ENCODE results near the gene ZFP36.
"Not testable (repeated sequence)": the region's sequence is repeated elsewhere in the genome, so short reads cannot be mapped to it uniquely, and the experiment has no call there.

ZFP36 gene, protein sequence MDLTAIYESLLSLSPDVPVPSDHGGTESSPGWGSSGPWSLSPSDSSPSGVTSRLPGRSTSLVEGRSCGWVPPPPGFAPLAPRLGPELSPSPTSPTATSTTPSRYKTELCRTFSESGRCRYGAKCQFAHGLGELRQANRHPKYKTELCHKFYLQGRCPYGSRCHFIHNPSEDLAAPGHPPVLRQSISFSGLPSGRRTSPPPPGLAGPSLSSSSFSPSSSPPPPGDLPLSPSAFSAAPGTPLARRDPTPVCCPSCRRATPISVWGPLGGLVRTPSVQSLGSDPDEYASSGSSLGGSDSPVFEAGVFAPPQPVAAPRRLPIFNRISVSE

DNA sequence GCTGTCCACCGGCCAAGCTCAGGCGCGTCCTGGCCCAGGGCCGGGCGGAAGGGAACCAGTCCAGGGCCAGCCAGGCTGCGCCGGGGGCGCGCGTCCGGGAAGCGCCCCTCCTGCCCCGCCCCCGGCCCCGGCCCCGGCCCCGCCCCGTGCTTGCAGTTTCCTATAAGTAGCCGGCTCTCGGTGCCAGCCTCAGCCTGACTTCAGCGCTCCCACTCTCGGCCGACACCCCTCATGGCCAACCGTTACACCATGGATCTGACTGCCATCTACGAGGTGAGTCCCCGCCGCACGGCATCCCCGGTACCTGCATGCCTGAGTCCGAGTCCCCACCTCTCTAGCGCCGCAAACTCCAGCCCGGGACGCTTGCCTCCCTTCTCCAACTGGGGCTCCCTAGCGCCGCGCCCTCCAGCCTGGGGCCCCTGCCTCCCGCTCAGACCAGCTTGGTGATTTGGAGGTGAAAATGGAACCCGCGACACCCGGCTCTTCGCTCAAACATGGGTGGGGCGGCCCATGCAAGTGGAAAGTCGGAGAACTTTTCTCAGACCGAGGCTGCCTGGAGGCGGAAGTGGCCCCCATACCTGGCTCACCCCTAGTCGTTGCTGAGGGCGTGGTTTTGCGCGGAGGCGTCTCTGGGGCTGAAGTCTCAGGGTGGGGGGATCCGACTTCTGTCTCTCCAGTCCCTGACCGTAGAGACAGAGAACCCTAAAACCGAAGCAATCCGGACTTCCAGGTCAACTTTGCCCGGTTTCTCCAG, at the start of gene ZFP36:
Gene ZFP36 (plus strand): TSS at position 192 of the 754 bp plus-strand sequence. CDS start 58 bp downstream, at position 250.
- peak; percentile 93 for DNase-seq (ENCODE audit: low spot score)

DNA sequence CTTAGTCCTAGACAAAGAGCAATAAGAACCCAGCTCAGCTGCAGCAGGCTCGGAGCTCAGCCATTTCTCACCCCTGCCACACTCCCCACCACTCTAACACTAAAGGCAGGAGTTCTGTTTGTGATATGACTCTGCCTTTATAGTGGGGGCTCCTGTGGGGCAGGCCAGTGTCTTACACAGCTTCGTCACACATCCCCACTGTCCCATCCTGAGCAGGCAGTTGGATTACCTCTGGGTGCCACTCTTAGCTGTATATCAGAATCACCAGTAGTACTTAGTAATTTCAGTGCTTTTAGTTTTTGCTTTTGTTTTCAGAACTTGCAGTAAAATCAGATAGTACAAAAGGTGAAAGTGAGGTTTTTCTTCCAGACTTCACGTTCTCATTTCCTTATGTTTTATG, 47.6 kb upstream of the ZFP36 start:
- DNase-seq (ENCODE audit: low spot score): no peak

DNA sequence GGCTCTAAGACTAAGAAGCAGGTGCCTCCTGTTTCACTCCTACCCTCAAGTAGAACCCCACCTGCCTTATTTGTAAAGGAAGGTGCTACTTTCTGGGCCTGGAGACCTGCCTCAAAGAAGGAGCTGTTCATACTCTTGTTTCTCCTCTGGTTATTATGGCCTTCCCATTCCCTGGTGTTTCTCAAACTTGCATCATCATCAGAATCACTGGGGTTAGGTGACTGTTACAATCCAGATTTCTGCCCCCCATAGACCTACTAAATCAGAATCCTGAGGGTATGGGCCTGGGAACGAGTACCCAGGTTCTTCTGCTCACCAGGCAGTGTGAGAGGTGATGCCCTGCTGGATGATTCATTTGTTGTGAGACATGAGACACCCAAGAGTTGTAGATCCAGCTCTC, 46.0 kb upstream of the ZFP36 start:
- no peak for DNase-seq (ENCODE audit: low spot score)

GRCh38 chr19:39362682-39363657, 43.7 kb upstream of the ZFP36 start:
- DNase-seq (ENCODE audit: low spot score): no peak

DNA sequence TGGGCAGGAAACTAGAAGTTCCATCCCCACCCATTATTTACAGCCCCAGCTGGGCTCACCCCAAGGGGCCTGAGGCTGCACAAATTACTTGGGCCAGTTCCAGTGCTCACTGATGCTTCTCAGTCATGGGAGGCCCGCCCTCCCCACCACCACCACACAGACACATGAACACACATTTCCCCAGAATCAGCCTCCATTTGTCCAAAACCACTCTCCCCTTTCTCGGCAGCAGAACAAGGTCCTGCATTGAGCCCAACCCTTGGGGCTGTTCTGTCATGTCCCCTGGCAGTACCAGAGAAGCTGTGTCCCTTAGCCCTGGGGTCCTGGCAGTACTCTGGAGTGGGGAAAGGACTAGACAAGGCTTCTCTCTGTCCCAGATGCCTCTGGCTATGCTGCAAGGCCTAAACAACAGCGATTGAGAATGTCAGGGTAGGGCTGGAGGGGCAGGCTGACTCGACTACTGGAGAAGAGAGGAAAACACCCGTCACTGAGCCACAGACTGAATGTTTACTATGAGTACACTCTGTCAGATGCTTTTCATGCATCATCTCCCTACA, 42.7 kb upstream of the ZFP36 start:
- DNase-seq (ENCODE audit: low spot score): no peak

GRCh38 chr19:39365531-39365930, 41.1 kb upstream of the ZFP36 start:
- DNase-seq (ENCODE audit: low spot score): no peak

- DNase-seq (ENCODE audit: low spot score): no peak
These were observed 37.4 kb upstream of the ZFP36 start for GRCh38 chr19:39369200-39369599.

DNA sequence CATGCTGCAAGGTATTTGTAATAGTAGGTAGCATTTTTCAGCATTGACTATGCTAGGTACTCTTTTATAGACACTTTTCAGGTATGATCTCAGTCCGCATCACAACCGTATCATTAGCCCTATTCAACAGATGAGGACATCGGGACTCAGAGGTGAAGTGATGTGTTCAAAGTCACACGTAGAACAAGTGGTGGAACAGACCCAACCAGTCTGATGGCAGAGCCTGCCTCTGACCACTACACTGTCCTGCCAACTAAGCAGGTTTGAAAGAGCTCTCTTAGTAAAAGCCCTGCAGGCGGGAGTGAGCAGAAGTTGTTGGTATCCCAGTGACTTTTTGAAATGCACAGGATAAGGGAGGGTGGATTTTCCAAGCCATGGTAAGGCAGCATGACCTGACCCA, 35.9 kb upstream of the ZFP36 start:
- DNase-seq (ENCODE audit: low spot score): no peak

GRCh38 chr19:39372047-39372802, 34.4 kb upstream of the ZFP36 start:
- no peak for DNase-seq (ENCODE audit: low spot score)

DNA sequence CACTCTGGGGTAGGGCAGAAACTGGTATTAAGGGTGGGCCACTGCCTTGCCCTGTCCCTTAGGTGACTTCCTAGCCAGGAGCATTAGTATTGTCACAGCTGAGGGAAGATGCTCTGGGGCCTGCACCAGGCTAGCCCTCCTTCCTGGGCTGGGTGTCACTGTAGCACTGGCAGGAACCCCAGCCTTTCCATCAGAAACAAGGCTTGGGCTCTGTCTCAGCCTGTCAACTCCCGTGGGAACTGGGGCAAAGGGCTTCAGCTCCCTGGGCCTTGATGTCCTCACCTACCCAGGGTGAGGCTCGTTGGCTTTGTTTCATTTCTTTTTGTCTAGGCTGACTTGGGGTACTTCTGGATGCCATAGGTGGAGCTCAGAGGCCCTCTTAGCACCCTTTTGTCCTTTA, 33.7 kb upstream of the ZFP36 start:
- no peak for DNase-seq (ENCODE audit: low spot score)

- no peak for DNase-seq (ENCODE audit: low spot score)
These were observed 30.7 kb upstream of the ZFP36 start for GRCh38 chr19:39375929-39376328.

- DNase-seq (ENCODE audit: low spot score): no peak
These were observed 29.0 kb upstream of the ZFP36 start for GRCh38 chr19:39377373-39378362.

DNA sequence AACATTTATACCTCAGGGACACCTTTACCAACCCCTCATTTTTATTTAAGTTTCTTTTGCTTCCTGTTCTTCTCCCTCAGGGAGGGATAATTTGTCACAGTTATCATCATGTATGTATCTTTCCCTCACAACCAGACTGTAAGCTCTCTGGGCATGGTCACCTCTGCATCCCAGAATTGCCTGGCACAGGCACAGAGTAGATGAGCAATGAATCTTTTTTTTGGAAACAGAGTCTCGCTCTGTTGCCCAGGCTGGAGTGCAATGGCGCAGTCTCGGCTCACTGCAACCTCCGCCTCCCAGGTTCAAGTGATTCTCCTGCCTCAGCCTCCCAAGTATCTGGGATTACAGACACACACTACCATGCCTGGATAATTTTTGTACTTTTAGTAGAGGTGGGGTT, 27.3 kb upstream of the ZFP36 start:
- not testable (repeated sequence) for DNase-seq (ENCODE audit: low spot score)

GRCh38 chr19:39379865-39380396, 26.7 kb upstream of the ZFP36 start:
- DNase-seq (ENCODE audit: low spot score): no peak

- no peak for DNase-seq (ENCODE audit: low spot score)
These were observed 25.8 kb upstream of the ZFP36 start for GRCh38 chr19:39380521-39381502.

- DNase-seq (ENCODE audit: low spot score): no peak
These were observed 24.6 kb upstream of the ZFP36 start for GRCh38 chr19:39381910-39382611.

DNA sequence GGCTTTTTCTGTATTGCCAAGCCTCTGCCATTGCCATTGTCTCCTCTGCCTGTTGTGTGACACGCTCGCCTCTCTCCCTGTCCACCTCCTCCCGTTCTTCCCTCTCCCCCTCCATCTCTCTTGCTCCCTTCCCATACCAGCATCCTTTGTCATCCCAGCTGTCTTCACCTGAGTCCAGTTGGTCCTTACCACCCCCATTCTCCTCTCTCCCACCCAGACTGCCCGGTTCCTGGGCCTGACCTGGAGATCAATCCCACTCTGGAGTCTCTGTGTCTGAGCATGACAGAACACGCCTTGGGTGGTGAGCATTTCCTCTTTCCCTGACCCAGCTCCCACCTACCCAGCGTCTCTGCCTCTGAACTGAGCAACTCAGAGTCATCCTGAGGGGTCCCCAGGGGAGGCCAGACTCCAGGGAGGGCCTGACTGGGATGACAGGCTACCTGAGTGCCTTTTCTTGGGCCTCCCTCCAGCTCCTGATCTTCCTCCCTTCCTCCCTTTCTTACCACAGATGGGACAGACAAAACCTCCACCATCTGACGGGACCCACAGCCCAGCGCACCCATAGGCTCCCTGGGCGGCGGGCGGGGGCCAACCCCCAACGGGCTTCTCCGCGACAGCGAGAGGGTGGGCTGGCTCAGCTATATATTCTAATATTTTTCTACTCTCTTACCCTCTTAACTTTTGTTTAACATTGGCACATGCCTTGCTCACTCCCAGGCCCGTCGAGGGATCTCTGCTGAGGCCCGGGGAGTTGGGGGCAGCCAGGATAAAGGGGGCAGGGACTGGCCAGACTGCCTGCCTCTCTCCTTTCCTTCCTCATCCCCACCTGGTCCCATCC, 23.4 kb upstream of the ZFP36 start:
- DNase-seq (ENCODE audit: low spot score): no peak
